Nephron progenitor cell (in vitro differentiated cells): Measurements from ENCODE around the gene FOXP1.

Experiments
- DNase-seq: peaks from one replicate; pipeline ENCODE4 v3.0.0; 2021
- H3K27ac Mint-ChIP-seq: 2 replicates; pipeline ENCODE4 v1.8.0; 2021; ENCODE audit warnings: mild to moderate bottlenecking, moderate library complexity, mixed read lengths
- H3K27me3 Mint-ChIP-seq: 2 replicates; pipeline ENCODE4 v1.8.0; 2021; ENCODE audit warnings: mild to moderate bottlenecking, low read depth, mixed read lengths; ENCODE audit not compliant: poor library complexity
- H3K36me3 Mint-ChIP-seq: 2 replicates; pipeline ENCODE4 v1.8.0; 2021; ENCODE audit warnings: low read depth, mixed read lengths
- H3K4me1 Mint-ChIP-seq: 2 replicates; pipeline ENCODE4 v1.8.0; 2021; ENCODE audit warnings: mixed read lengths
- H3K4me3 Mint-ChIP-seq: 2 replicates; pipeline ENCODE4 v1.8.0; 2021; ENCODE audit warnings: mild to moderate bottlenecking, moderate library complexity, mixed read lengths
- H3K9me3 Mint-ChIP-seq: 2 replicates; pipeline ENCODE4 v1.8.0; 2021; ENCODE audit warnings: mild to moderate bottlenecking, moderate library complexity, mixed read lengths
- TF ChIP-seq, protein P1 (sequence below): fragments of 200-600 bp; sonication (generic); IDR thresholded peaks from 2 replicates; pipeline ENCODE4 v1.5.0; 2021; ENCODE audit warnings: antibody characterized with exemption

The FOXP1 gene

DNA sequence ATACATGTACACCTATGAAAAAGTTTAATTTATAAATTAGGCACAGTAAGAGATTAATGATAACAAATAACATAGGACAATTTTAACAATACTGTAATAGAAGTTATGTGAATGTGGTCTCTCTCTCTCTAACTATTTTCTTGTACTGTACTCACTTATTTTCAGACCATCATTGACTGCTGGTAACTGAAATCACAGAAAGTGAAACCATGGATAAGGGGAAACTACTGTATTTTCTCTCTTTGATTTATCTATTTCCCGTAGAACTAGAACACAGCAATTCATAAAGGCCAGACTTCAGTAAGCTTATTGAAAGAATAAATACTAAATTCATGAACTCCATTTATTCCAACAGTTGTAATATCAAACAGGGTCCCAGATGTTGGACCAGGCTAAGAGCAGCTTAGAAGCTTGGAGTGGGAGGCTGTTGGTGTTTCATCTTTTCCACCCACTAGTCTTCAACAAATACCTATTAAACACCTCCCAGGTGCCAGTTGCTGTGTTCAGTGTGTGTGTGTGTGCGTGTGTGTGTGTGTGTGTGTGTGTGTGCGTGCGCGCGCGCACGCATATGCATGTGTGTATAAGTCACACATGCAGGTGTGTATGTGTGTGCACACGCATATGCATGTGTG lies 235.4 kb downstream of the FOXP1 start:
- Mint-ChIP-seq H3K4me3 (no peak overlapping the region), H3K27me3 (no peaks in the 10 kb centered on the region), H3K9me3 (no peaks in the 10 kb centered on the region), H3K36me3 (peaks cover 16% of the 10 kb centered on the region), H3K27ac (no peak overlapping the region), H3K4me1 (peaks cover 33% of the 10 kb centered on the region)
- DNase-seq, result no peak
- TF ChIP-seq, protein P1, sequence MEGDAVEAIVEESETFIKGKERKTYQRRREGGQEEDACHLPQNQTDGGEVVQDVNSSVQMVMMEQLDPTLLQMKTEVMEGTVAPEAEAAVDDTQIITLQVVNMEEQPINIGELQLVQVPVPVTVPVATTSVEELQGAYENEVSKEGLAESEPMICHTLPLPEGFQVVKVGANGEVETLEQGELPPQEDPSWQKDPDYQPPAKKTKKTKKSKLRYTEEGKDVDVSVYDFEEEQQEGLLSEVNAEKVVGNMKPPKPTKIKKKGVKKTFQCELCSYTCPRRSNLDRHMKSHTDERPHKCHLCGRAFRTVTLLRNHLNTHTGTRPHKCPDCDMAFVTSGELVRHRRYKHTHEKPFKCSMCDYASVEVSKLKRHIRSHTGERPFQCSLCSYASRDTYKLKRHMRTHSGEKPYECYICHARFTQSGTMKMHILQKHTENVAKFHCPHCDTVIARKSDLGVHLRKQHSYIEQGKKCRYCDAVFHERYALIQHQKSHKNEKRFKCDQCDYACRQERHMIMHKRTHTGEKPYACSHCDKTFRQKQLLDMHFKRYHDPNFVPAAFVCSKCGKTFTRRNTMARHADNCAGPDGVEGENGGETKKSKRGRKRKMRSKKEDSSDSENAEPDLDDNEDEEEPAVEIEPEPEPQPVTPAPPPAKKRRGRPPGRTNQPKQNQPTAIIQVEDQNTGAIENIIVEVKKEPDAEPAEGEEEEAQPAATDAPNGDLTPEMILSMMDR, result no peak

DNA sequence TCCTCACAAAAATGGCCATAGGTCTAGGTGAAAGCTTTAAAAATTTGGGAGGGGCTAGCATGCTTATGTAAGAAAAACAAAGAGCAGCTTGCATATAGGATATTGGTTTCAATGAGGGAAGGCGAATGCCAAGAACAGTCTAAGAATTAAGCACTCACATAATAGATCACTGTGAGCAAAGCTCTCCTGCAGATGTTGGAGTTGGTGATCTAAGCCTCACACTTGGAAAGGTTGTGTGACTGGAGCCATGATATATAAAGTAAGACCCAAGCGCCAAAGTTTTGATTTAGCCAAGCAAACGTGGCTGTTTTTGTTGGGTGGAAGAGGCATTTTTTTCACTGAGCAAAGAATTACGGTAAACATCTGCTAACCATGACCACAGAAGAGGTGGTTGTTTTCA lies 237.5 kb downstream of the FOXP1 start:
- Mint-ChIP-seq H3K4me1 (peaks cover 21% of the 10 kb centered on the region), H3K36me3 (peaks cover 30% of the 10 kb centered on the region), H3K27ac (peak overlapping the region; percentile 70), H3K4me3 (no peak overlapping the region), H3K27me3 (no peaks in the 10 kb centered on the region), H3K9me3 (peaks cover 11% of the 10 kb centered on the region)
- DNase-seq, result no peak
- TF ChIP-seq, protein P1, result no peak

DNA sequence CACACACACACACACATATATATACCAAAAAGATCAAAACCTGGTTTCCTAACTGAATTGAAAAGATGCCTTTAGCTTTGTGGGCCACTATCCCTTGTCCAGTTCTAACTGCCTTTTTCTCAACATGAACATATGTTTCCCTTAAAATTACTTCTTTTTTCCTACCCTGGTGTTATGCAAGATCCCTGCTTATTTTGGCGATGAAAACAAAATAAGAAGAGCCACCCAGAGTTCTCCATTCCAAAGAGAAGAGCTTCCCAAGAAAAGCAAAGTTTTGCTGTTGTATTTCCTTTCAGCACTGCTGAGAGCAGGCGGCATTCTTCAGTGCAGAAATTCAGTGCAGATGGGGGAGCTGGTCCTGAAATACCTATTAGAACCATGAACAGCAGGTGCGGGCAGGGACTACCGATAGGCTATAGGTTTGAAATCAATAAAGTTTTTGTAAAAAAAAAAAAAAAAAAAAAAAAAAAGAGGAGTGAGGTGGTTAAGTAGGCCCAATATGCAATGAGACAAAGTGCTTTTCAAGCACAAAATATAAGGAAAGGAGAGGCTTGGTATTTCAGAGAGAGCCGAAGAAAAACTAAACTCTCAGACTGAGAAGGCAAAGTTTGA lies 238.0 kb downstream of the FOXP1 start:
- DNase-seq, result no peak
- Mint-ChIP-seq H3K4me1 (peaks cover 16% of the 10 kb centered on the region), H3K27ac (peak overlapping the region; percentile 42), H3K27me3 (no peaks in the 10 kb centered on the region), H3K36me3 (peaks cover 31% of the 10 kb centered on the region), H3K9me3 (peaks cover 16% of the 10 kb centered on the region), H3K4me3 (no peak overlapping the region)
- TF ChIP-seq, protein P1, result no peak

DNA sequence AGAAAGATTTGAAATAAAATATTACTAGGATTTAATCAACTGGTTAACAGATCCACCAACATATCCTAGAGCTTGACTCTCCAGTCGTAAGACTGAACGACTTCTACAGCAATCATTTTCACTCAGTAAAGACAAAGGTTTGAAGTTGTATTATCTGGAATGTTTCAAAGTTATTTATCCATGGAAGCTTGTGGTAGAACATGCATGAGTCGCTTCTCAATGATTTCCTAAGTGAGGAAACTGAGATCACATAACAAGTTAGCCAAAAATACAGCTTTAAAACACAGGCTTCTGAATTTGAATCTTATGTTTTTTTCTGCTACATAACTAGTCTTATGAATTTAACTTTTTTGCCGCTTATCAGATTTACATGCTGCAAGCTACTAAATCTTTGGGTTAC lies 241.8 kb downstream of the FOXP1 start:
- Mint-ChIP-seq H3K27me3 (no peaks in the 10 kb centered on the region), H3K36me3 (peaks cover 43% of the 10 kb centered on the region), H3K9me3 (peaks cover 16% of the 10 kb centered on the region), H3K4me1 (no peaks in the 10 kb centered on the region), H3K4me3 (no peak overlapping the region), H3K27ac (no peak overlapping the region)
- no peak for DNase-seq
- TF ChIP-seq, protein P1, result no peak

DNA sequence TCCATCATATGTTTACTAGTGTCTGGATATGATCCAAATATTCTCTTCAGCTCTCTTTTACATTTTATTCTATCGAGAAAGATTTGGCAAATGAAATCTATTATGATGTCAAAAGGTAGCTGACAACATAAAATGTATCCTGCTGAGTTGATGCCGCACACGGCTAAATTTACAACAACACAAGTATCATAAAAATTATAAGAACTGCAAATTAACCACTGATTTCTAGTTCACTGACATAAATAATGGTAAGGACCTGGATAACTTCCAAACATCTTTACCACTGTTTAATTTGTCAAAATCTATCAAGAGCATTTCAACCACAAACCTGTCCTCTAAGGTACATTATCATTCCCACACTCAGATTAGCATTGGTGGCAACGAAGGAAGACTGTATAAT lies 244.5 kb downstream of the FOXP1 start:
- TF ChIP-seq, protein P1, result no peak
- no peaks in the 10 kb centered on the region for H3K27me3 Mint-ChIP-seq
- peaks cover 19% of the 10 kb centered on the region for H3K9me3 Mint-ChIP-seq
- H3K4me1 Mint-ChIP-seq, result no peaks in the 10 kb centered on the region
- peaks cover 52% of the 10 kb centered on the region for H3K36me3 Mint-ChIP-seq
- no peak overlapping the region for H3K4me3 Mint-ChIP-seq
- H3K27ac Mint-ChIP-seq, result no peak overlapping the region
- DNase-seq, result no peak

DNA sequence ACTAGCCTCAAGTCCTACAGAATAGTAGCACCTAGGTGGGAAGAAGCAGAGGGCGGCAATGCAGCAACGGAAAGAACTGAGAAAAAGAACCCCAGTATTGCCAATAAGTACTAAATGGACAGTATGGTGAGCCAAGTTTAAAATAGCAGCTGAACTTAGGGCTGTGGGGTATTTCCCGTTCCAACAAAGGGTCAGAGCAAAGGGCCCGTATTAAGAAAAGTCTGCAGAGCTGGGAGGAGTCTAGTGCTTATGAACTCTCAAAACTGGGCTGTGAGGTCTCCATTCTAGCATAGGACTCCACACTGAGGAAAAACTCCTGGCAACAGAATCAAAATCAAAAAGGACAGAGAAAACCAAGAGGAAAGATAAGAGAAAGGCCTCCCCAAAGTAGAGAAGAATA lies 250.7 kb downstream of the FOXP1 start:
- H3K4me3 Mint-ChIP-seq, result no peak overlapping the region
- H3K4me1 Mint-ChIP-seq, result no peaks in the 10 kb centered on the region
- DNase-seq, result no peak
- peak overlapping the region; percentile 37 for H3K27ac Mint-ChIP-seq
- H3K27me3 Mint-ChIP-seq, result no peaks in the 10 kb centered on the region
- TF ChIP-seq, protein P1, result no peak
- H3K36me3 Mint-ChIP-seq, result peaks cover 67% of the 10 kb centered on the region
- peaks cover 31% of the 10 kb centered on the region for H3K9me3 Mint-ChIP-seq
